ENCODE measurements around the gene ACP5. TPM values are rescaled to one million over a fixed set of nuclear protein-coding genes. Genes with fewer than 3 reads are reported as not detected.

The ACP5 gene
- total RNA-seq, 1 experiment from 2014 or later: not detected

- Histone ChIP-seq H3K27me3 (ENCODE audit: low read length) (no peaks in the 10 kb centered on the region), H3K4me3 (ENCODE audit: low read length) (no peak overlapping the region), H3K9me3 (ENCODE audit: low read length) (no peaks in the 10 kb centered on the region), H3K79me2 (ENCODE audit: low read length) (no peaks in the 10 kb centered on the region), H4K20me1 (ENCODE audit: low read length) (no peaks in the 10 kb centered on the region), H2AFZ (ENCODE audit: low read length) (no peak overlapping the region), H3K36me3 (ENCODE audit: low read depth, low read length) (no peaks in the 10 kb centered on the region), H3K4me1 (ENCODE audit: insufficient read depth, low read length) (peaks cover 21% of the 10 kb centered on the region), H3F3A (ENCODE audit: low read length, unreplicated experiment) (no peaks in the 10 kb centered on the region), H3K27ac (ENCODE audit: low read length) (no peak overlapping the region), H3K9me2 (replicated peaks; ENCODE audit: low read length) (no peaks in the 10 kb centered on the region), H3K9ac (ENCODE audit: low read length) (no peak overlapping the region), H3K4me2 (ENCODE audit: low read length) (no peak overlapping the region)
- TF ChIP-seq EZH2phosphoT487 (IDR thresholded peaks at IDR 0.05; ENCODE audit: borderline replicate concordance, low read length) (no peak), EZH2 (IDR thresholded peaks at IDR 0.05; ENCODE audit: low read length, unreplicated experiment) (no peak), CTCF (conservative IDR thresholded peaks at IDR 0.05; ENCODE audit: low read depth, low read length) (no peak)
- no peak for DNase-seq
- ChIA-PET POLR2A (ENCODE audit: unreplicated experiment) (no interaction called here), CTCF (no interaction called here)
- BruUV-seq (replicated peaks): no TSS peak
- intact Hi-C loops (cut with micrococcal nuclease): loop anchor here (5.0 kb wide), 1 partner anchor 52 kb away; no protein-coding TSS in a partner anchor
- ATAC-seq: no peak
Measured at GRCh38 chr19:11534948-11535347, 42.5 kb downstream of the ACP5 start.

GRCh38 chr19:11534538-11534937, 42.9 kb downstream of the ACP5 start:
- Histone ChIP-seq H3K9me3 (ENCODE audit: low read length) (no peaks in the 10 kb centered on the region), H3K27ac (ENCODE audit: low read length) (no peak overlapping the region), H3K9me2 (replicated peaks; ENCODE audit: low read length) (no peaks in the 10 kb centered on the region), H3K9ac (ENCODE audit: low read length) (no peak overlapping the region), H4K20me1 (ENCODE audit: low read length) (no peaks in the 10 kb centered on the region), H3K4me1 (ENCODE audit: insufficient read depth, low read length) (peaks cover 21% of the 10 kb centered on the region), H3K79me2 (ENCODE audit: low read length) (no peaks in the 10 kb centered on the region), H3K4me2 (ENCODE audit: low read length) (no peak overlapping the region), H2AFZ (ENCODE audit: low read length) (no peak overlapping the region), H3K27me3 (ENCODE audit: low read length) (no peaks in the 10 kb centered on the region), H3K4me3 (ENCODE audit: low read length) (no peak overlapping the region), H3F3A (ENCODE audit: low read length, unreplicated experiment) (no peaks in the 10 kb centered on the region), H3K36me3 (ENCODE audit: low read depth, low read length) (no peaks in the 10 kb centered on the region)
- CTCF ChIA-PET: no interaction called here
- POLR2A ChIA-PET (ENCODE audit: unreplicated experiment): no interaction called here
- TF ChIP-seq EZH2 (IDR thresholded peaks at IDR 0.05; ENCODE audit: low read length, unreplicated experiment): no peak
- TF ChIP-seq EZH2phosphoT487 (IDR thresholded peaks at IDR 0.05; ENCODE audit: borderline replicate concordance, low read length): no peak
- no peak for TF ChIP-seq CTCF (conservative IDR thresholded peaks at IDR 0.05; ENCODE audit: low read depth, low read length)
- no TSS peak for BruUV-seq (replicated peaks)
- ATAC-seq (no peak), DNase-seq (no peak)
- intact Hi-C loops (cut with micrococcal nuclease): no loop called here

DNA sequence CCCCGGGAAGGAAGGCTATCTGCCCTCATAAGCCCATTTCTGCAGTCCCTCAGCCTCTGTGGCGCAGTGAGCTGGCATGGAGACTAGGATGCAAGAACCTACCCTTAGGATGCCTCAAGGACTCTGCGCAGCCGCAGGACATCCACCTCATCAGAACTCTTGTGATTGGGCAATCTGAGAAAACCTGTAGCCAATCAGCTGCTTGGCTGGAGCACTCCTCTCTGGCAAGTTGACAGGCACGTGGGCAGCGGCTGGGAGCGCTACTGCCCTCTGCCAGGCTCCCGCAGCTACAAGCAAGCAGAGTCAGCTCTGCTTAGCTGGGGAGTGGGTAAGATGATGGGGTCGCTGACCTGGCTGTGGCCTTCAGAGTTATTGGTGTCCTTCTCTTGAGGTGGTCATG, 47.0 kb downstream of the ACP5 start:
- POLR2A ChIA-PET (ENCODE audit: unreplicated experiment): interaction anchor here (0.7 kb wide), 1 partner anchor 94 kb away, joined by 4 read pairs; no protein-coding TSS in a partner anchor
- BruUV-seq (replicated peaks): no TSS peak
- H3K27ac ChIP-seq (ENCODE audit: low read length): no peak overlapping the region

More for the DNA sequence above, 47.0 kb downstream of the ACP5 start:
- peaks cover under 1% of the 10 kb centered on the region; the same call in 1 of the 2 replicates for H3K36me3 ChIP-seq (ENCODE audit: low read depth, low read length)
- H3K4me3 ChIP-seq (ENCODE audit: low read length): no peak overlapping the region
- no peaks in the 10 kb centered on the region for H3F3A ChIP-seq (ENCODE audit: low read length, unreplicated experiment)
- H3K4me2 ChIP-seq (ENCODE audit: low read length): no peak overlapping the region
- H4K20me1 ChIP-seq (ENCODE audit: low read length): no peaks in the 10 kb centered on the region
- no peaks in the 10 kb centered on the region for H3K9me2 ChIP-seq (replicated peaks; ENCODE audit: low read length)
- CTCF ChIA-PET: no interaction called here
- no peaks in the 10 kb centered on the region for H3K27me3 ChIP-seq (ENCODE audit: low read length)
- H3K9ac ChIP-seq (ENCODE audit: low read length): no peak overlapping the region
- ATAC-seq (peak; percentile 1; the same call in 1 of the 2 replicates), DNase-seq (peak; percentile 84)
- TF ChIP-seq CTCF (conservative IDR thresholded peaks at IDR 0.05; ENCODE audit: low read depth, low read length) (peak; percentile 51), EZH2 (IDR thresholded peaks at IDR 0.05; ENCODE audit: low read length, unreplicated experiment) (no peak), EZH2phosphoT487 (IDR thresholded peaks at IDR 0.05; ENCODE audit: borderline replicate concordance, low read length) (no peak)
- H3K79me2 ChIP-seq (ENCODE audit: low read length): peaks cover 19% of the 10 kb centered on the region
- H3K9me3 ChIP-seq (ENCODE audit: low read length): no peaks in the 10 kb centered on the region
- intact Hi-C loops (cut with micrococcal nuclease): no loop called here
- H2AFZ ChIP-seq (ENCODE audit: low read length): no peak overlapping the region
- peaks cover 26% of the 10 kb centered on the region for H3K4me1 ChIP-seq (ENCODE audit: insufficient read depth, low read length)

All from PC-3 (cell line).